Stimulated activated CD4-positive, alpha-beta T cell treated with anti-CD3 and anti-CD28 coated beads, Interleukin-15, amount 100 ng/mL, for 1 hour (primary cell): ENCODE results near the gene SOX2.
"Not testable (repeated sequence)": the region's sequence is repeated elsewhere in the genome, so short reads cannot be mapped to it uniquely, and the experiment has no call there.

Experiments
- DNase-seq, 2 donors: peaks; one replicate each; pipeline ENCODE4 v3.0.0-alpha.2; 2020; ENCODE audit warnings: low read depth in 1 of 2, low spot score in 1 of 2

The SOX2 gene

DNA sequence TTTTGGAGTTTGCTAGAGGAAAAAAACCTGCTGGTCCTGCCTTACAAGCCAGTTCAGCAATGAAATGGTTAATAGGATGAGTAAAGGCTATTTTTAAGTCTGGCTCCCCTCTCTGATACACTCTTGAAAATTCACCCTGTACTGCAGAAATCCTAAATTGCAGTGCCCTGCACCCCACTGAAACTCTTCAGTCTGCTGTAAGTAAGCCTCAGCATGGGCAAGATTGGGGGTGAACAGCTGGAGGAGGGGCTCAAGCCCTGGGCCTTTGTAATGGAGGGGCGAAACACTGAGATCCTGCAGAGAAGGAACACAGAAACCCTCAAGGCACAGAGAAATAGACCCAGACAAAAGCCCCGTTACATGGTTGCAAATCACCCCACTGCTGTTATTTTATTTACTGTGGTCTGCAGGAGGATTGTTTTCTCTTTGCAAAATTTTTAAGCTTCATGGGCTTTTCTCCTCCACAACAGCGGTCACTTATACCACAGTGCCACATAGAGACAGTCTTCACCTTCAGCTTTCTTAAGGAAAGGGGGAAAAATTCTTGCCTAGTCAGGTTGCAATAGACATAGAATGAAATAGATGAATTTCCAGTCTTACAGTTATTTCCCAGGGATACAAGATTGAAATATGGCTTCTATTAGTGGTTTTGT lies 45.0 kb downstream of the SOX2 start:
- no peak for DNase-seq

DNA sequence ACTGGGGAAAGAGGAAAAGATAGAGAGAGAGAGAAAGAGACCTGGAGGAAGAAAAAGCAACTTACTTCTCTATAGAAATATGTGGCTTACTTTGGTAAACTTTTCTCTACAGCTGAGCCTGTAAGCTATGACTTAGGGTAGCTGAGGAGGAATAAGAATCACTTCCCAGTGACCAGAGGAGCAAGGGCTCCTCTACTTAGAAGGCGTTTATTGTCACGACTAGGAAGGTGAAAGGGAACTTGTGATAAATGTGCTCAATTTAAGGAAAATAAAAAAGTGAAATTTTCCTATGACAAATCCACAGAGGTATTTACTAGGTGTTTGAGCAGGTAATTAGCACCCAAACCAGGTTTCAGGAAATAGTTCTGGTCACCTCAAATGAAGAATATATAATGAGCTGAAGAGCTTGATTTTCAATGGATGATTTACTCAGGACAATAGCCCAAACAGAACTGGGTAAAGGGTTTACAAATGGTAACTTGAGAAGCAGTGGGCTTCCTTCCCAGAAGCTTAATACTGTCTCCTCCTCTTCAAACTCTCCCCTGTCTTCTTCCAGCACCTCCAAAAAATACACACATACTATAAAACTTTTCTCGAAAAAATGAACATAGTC lies 46.1 kb downstream of the SOX2 start:
- DNase-seq: no peak

- no peak for DNase-seq
Observed at GRCh38 chr3:181761906-181762305, 50.2 kb downstream of the SOX2 start.

DNA sequence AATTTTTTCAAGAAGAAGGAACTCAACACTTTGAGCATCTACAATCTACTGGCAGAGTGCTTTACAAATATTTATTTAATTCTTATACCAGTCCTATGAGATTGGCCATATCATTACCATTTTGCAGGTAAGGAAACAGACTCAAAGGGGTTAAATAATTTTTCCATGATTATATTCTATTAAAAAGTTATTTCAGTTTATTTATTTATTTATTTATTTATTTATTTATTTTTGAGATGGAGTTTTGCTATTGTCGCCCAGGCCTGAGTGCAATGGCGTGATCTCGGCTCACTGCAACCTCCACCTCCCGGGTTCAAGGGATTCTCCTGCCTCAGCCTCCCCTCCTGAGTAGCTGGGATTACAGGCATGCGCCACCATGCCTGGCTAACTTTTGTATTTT lies 52.3 kb downstream of the SOX2 start:
- not testable (repeated sequence) for DNase-seq
